ENCODE data around the gene EID1.

- TF ChIP-seq CTCF (IDR thresholded peaks at IDR 0.05) (peak in 1 of 6 experiments; percentile 32), POLR2A (IDR thresholded peaks at IDR 0.05) (peak in 2 of 4 donors; percentile 49 to 86)
Measured at GRCh38 chr15:48877630-48878595, at the start of gene EID1.

Data from esophagus squamous epithelium (tissue), 4 donors.